Activated T-cell treated with anti-CD3 and anti-CD28 coated beads for 24 hours (primary cell): ENCODE measurements around the gene PDCL3.

ENCODE experiments used
- DNase-seq: peaks from one replicate; pipeline ENCODE4 v3.0.0-alpha.2; 2020; ENCODE audit warnings: low read depth

Gene PDCL3

GRCh38 chr2:100612388-100613000 lies 49.7 kb downstream of the PDCL3 start:
- DNase-seq: no peak

GRCh38 chr2:100613719-100614118 lies 50.9 kb downstream of the PDCL3 start:
- DNase-seq: no peak

- DNase-seq: no peak
These were observed 51.7 kb downstream of the PDCL3 start for GRCh38 chr2:100614455-100615000.

- no peak for DNase-seq
These were observed 52.7 kb downstream of the PDCL3 start for GRCh38 chr2:100615471-100615870.

GRCh38 chr2:100615886-100616285 lies 53.1 kb downstream of the PDCL3 start:
- no peak for DNase-seq

GRCh38 chr2:100616841-100617390 lies 54.1 kb downstream of the PDCL3 start:
- no peak for DNase-seq

- DNase-seq: no peak
These were observed 57.2 kb downstream of the PDCL3 start for GRCh38 chr2:100619951-100620350.

- DNase-seq: no peak
These were observed 57.7 kb downstream of the PDCL3 start for GRCh38 chr2:100620481-100620880.

GRCh38 chr2:100621371-100621951 lies 58.7 kb downstream of the PDCL3 start:
- no peak for DNase-seq

- DNase-seq: no peak
These were observed 60.4 kb downstream of the PDCL3 start for GRCh38 chr2:100623033-100623715.

GRCh38 chr2:100623930-100624329 lies 61.1 kb downstream of the PDCL3 start:
- DNase-seq: no peak

GRCh38 chr2:100624536-100624935 lies 61.7 kb downstream of the PDCL3 start:
- DNase-seq: no peak

- no peak for DNase-seq
These were observed 62.9 kb downstream of the PDCL3 start for GRCh38 chr2:100625717-100626116.
